ENCODE measurements around the gene GLRA3. TPM values are rescaled to one million over a fixed set of nuclear protein-coding genes. Genes with fewer than 3 reads are reported as not detected.

GLRA3 gene
- total and polyA plus RNA-seq, 2 experiments from 2014 or later = 0.03 to 0.19 TPM

DNA sequence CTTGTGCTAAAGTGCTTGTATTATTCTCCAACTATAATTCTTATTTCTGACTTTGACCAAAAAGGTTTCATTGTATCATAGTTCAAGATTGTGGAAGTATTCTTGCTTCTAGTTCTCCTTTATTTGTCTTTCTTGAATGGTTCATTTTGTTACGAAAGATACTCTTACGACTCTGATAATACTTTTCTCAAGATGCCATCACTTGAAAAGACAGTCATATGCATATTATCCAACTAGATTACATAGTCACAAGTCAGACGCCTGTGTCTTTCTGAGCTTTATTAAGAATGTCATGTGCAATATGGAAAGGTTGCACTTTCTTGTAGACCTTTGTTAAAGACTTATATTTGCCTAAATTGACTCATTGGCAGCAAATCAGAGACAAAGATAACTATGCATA, 235.3 kb downstream of the GLRA3 start:
- no peaks in the 10 kb centered on the region for H4K20me1 ChIP-seq (replicated peaks; ENCODE audit: insufficient read depth)
- no peaks in the 10 kb centered on the region for H3K36me3 Mint-ChIP-seq (ENCODE audit: low read depth)

More for the DNA sequence above, 235.3 kb downstream of the GLRA3 start:
- Mint-ChIP-seq H3K4me1 (peaks cover 15% of the 10 kb centered on the region), H3K27ac (no peak overlapping the region), H3K4me3 (no peak overlapping the region), H3K27me3 (ENCODE audit: insufficient read depth, low read depth, poor library complexity) (no peaks in the 10 kb centered on the region), H3K9me3 (no peaks in the 10 kb centered on the region; the same call in 1 of the 3 replicates)
- H3K4me3 ChIP-seq = no peak overlapping the region
- DNase-seq (ENCODE audit: low spot score) (no peak), ATAC-seq (no peak)
- no peaks in the 10 kb centered on the region for H3K27me3 ChIP-seq (ENCODE audit: insufficient read depth)
- H3K4me2 ChIP-seq = no peak overlapping the region
- 0 out of 2 replicates have a peak, but pooled peaks cover 1% of the 10 kb centered on the region for H3K9me2 ChIP-seq (ENCODE audit: insufficient read depth)
- H3K27ac ChIP-seq (ENCODE audit: low read depth) = no peak overlapping the region
- H3K36me3 ChIP-seq (ENCODE audit: insufficient read depth) = no peaks in the 10 kb centered on the region
- TF ChIP-seq POLR2AphosphoS5 (IDR thresholded peaks at IDR 0.05; ENCODE audit: low read depth) = no peak
- TF ChIP-seq STAT1 (IDR thresholded peaks at IDR 0.05; ENCODE audit: unreplicated experiment) = no peak
- TF ChIP-seq ZNF331 (CRISPR knock-in tag; IDR thresholded peaks at IDR 0.05; ENCODE audit: low read depth) = no peak
- TF ChIP-seq JUNB (IDR thresholded peaks at IDR 0.05; ENCODE audit: unreplicated experiment) = no peak
- no peak for TF ChIP-seq ZNF114 (CRISPR knock-in tag; IDR thresholded peaks at IDR 0.05)
- no peak for TF ChIP-seq EZH2 (IDR thresholded peaks at IDR 0.05; ENCODE audit: low read depth, unreplicated experiment)
- no peak for TF ChIP-seq EZH2phosphoT487 (IDR thresholded peaks at IDR 0.05; ENCODE audit: unreplicated experiment)
- no peak for TF ChIP-seq ZNF462 (CRISPR knock-in tag; IDR thresholded peaks at IDR 0.05)
- no peak for TF ChIP-seq REST (IDR thresholded peaks at IDR 0.05; ENCODE audit: unreplicated experiment)
- no peaks in the 10 kb centered on the region for H3F3A ChIP-seq (replicated peaks; ENCODE audit: low read depth)
- H3K4me1 ChIP-seq (ENCODE audit: insufficient read depth) = peaks cover 16% of the 10 kb centered on the region; the same call in 1 of the 2 replicates
- no peak overlapping the region for H2AFZ ChIP-seq
- H3K79me2 ChIP-seq (replicated peaks; ENCODE audit: insufficient read depth) = no peaks in the 10 kb centered on the region

Measured in GM23338 (cell line).